Activated CD4-positive, alpha-beta memory T cell treated with anti-CD3 and anti-CD28 coated beads for 36 hours (primary cell): ENCODE measurements around the gene ALX4. TPM values are rescaled to one million over a fixed set of nuclear protein-coding genes. Genes with fewer than 3 reads are reported as not detected.

Experiments
- CTCF ChIA-PET: fragments of 350-600 bp; sonication (Branson Sonifier 250); formaldehyde crosslinking; loops from one replicate; lab custom pipeline; 2021; ENCODE audit warnings: antibody characterized with exemption, inconsistent platforms; lab: Charles Lee
- POLR2A ChIA-PET: fragments of 350-600 bp; sonication (Branson Sonifier 250); formaldehyde crosslinking; loops from one replicate; lab custom pipeline; 2021; ENCODE audit warnings: antibody characterized with exemption; lab: Charles Lee
- DNase-seq: peaks from one replicate; pipeline ENCODE4 v3.0.0-alpha.2; 2020
- H3K27ac Mint-ChIP-seq: one replicate; pipeline ENCODE4 v1.8.0; 2021; ENCODE audit warnings: mixed read lengths
- H3K27me3 Mint-ChIP-seq: one replicate; pipeline ENCODE4 v1.8.0; 2021; ENCODE audit warnings: mixed read lengths
- H3K36me3 Mint-ChIP-seq: one replicate; pipeline ENCODE4 v1.8.0; 2021; ENCODE audit warnings: mixed read lengths
- H3K4me1 Mint-ChIP-seq: one replicate; pipeline ENCODE4 v1.8.0; 2021; ENCODE audit warnings: low read depth, mixed read lengths
- H3K4me3 Mint-ChIP-seq: one replicate; pipeline ENCODE4 v1.8.0; 2021; ENCODE audit warnings: mild to moderate bottlenecking, mixed read lengths
- H3K9me3 Mint-ChIP-seq: one replicate; pipeline ENCODE4 v1.8.0; 2021; ENCODE audit warnings: mixed read lengths
- intact Hi-C: fragments of 100-400 bp; cut with micrococcal nuclease; formaldehyde crosslinking; loops from one replicate; pipeline ENCODE4 v1.15.1; 2023
- total RNA-seq, 2 experiments: library from RNA; stranded (reverse); gene quantifications; one replicate each; pipeline ENCODE4 v1.2.3, GENCODE V29; 2021

ALX4 gene
- total RNA-seq, 2 experiments from 2014 or later, result not detected

GRCh38 chr11:44310463-44311272 lies 729 bp upstream of the ALX4 start:
- ChIA-PET CTCF (no interaction called here), POLR2A (no interaction called here)
- Mint-ChIP-seq H3K27me3 (peaks cover 80% of the 10 kb centered on the region), H3K36me3 (no peaks in the 10 kb centered on the region), H3K27ac (no peak overlapping the region), H3K4me3 (peak overlapping the region; percentile 17), H3K9me3 (no peaks in the 10 kb centered on the region), H3K4me1 (peaks cover 20% of the 10 kb centered on the region)
- no peak for DNase-seq
- intact Hi-C loops, result loop anchor here (10.0 kb wide), 1 partner anchor 736 kb away; no protein-coding TSS in a partner anchor

GRCh38 chr11:44310206-44310462 lies 195 bp upstream of the ALX4 start:
- intact Hi-C loops, result loop anchor here (10.0 kb wide), 1 partner anchor 735 kb away; no protein-coding TSS in a partner anchor
- Mint-ChIP-seq H3K4me1 (peaks cover 21% of the 10 kb centered on the region), H3K27ac (no peak overlapping the region), H3K4me3 (no peak overlapping the region), H3K27me3 (peaks cover 80% of the 10 kb centered on the region), H3K36me3 (no peaks in the 10 kb centered on the region), H3K9me3 (no peaks in the 10 kb centered on the region)
- no peak for DNase-seq
- ChIA-PET CTCF (no interaction called here), POLR2A (no interaction called here)

DNA sequence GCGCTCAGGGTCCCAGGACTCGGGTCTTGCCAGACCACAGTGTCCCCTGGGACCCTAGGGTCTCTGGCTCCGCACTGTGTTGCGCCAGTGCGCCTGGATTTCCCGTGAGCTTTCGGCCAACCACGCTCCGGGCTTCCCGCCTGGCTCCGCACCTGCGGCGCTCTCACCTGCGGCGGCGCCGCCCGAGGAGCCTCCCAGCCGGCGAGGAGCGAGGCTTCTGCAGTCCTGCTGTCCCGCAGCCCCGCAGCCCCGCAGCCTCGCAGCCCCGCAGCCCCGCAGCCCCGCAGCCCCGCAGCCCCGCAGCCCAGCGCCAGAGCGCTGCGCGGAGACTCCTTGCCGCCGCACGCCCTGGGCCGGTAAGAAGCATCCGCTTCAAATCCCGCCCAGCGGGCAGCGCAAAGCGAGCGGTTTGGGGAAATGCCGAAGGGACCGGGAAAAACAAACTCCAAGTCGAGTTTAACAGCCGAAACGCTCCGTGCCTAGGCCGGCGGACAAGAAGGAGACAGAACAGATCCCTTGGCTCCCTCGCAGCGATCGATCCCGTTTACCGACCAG lies 939 bp downstream of the ALX4 start:
- Mint-ChIP-seq H3K27ac (no peak overlapping the region), H3K4me1 (peaks cover 30% of the 10 kb centered on the region), H3K4me3 (peak overlapping the region; percentile 20), H3K27me3 (peaks cover 82% of the 10 kb centered on the region), H3K36me3 (no peaks in the 10 kb centered on the region), H3K9me3 (no peaks in the 10 kb centered on the region)
- intact Hi-C loops, result no loop called here
- ChIA-PET POLR2A (no interaction called here), CTCF (no interaction called here)
- DNase-seq, result no peak

GRCh38 chr11:44308256-44308922 lies 1.6 kb downstream of the ALX4 start:
- H3K9me3 Mint-ChIP-seq, result no peaks in the 10 kb centered on the region

DNA sequence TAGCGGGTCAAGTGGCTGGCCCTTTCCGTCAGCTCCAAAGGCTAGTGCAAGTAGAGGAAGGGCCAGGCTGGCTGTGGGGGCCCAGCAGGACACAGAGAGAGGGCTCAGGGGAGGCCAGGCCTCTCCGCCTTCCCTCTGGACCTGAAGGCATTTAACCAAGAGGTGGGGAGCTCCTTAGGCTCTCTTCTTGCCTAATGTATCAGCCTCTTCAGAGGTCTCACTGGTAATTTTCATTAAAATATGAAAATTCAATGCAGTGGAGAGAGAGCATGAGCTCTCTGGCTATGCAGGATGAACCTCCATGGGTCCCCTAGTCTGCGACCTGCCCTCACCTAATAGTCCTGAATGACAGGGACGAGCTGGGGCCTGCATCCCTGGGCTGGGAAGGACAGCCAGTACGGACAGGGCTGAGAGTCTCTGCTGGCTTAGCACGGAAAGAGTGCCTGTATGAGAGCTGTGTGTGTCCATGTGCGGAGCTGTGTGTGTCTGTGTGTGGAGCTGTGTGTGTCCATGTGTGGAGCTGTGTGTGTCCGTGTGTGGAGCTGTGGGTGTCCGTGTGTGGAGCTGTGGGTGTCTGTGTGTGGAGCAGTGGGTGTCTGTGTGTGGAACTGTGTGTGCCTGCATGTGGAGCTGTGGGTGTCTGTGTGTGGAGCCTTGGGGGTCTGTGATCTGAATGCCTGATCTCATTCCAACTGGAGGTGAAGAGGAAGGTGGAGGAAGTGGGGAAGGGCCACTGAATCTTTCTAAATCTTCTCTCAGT lies 2.4 kb downstream of the ALX4 start:
- CTCF ChIA-PET, result no interaction called here
- no peak overlapping the region for H3K4me3 Mint-ChIP-seq
- intact Hi-C loops, result no loop called here
- peaks cover 84% of the 10 kb centered on the region for H3K27me3 Mint-ChIP-seq
- H3K4me1 Mint-ChIP-seq, result peaks cover 34% of the 10 kb centered on the region
- POLR2A ChIA-PET, result no interaction called here
- H3K9me3 Mint-ChIP-seq, result no peaks in the 10 kb centered on the region
- DNase-seq, result no peak
- H3K27ac Mint-ChIP-seq, result no peak overlapping the region
- no peaks in the 10 kb centered on the region for H3K36me3 Mint-ChIP-seq

More at GRCh38 chr11:44308256-44308922, 1.6 kb downstream of the ALX4 start:
- Mint-ChIP-seq H3K4me1 (peaks cover 34% of the 10 kb centered on the region), H3K4me3 (no peak overlapping the region), H3K27me3 (peaks cover 82% of the 10 kb centered on the region), H3K36me3 (no peaks in the 10 kb centered on the region), H3K27ac (no peak overlapping the region)
- intact Hi-C loops, result no loop called here
- ChIA-PET CTCF (no interaction called here), POLR2A (no interaction called here)
- DNase-seq, result no peak

GRCh38 chr11:44306918-44307244 lies 3.1 kb downstream of the ALX4 start:
- no peak overlapping the region for H3K27ac Mint-ChIP-seq
- CTCF ChIA-PET, result no interaction called here
- intact Hi-C loops, result no loop called here
- no peaks in the 10 kb centered on the region for H3K9me3 Mint-ChIP-seq
- H3K4me3 Mint-ChIP-seq, result peak overlapping the region; percentile 25
- peaks cover 84% of the 10 kb centered on the region for H3K27me3 Mint-ChIP-seq
- POLR2A ChIA-PET, result no interaction called here
- peaks cover 34% of the 10 kb centered on the region for H3K4me1 Mint-ChIP-seq
- no peaks in the 10 kb centered on the region for H3K36me3 Mint-ChIP-seq
- DNase-seq, result no peak

DNA sequence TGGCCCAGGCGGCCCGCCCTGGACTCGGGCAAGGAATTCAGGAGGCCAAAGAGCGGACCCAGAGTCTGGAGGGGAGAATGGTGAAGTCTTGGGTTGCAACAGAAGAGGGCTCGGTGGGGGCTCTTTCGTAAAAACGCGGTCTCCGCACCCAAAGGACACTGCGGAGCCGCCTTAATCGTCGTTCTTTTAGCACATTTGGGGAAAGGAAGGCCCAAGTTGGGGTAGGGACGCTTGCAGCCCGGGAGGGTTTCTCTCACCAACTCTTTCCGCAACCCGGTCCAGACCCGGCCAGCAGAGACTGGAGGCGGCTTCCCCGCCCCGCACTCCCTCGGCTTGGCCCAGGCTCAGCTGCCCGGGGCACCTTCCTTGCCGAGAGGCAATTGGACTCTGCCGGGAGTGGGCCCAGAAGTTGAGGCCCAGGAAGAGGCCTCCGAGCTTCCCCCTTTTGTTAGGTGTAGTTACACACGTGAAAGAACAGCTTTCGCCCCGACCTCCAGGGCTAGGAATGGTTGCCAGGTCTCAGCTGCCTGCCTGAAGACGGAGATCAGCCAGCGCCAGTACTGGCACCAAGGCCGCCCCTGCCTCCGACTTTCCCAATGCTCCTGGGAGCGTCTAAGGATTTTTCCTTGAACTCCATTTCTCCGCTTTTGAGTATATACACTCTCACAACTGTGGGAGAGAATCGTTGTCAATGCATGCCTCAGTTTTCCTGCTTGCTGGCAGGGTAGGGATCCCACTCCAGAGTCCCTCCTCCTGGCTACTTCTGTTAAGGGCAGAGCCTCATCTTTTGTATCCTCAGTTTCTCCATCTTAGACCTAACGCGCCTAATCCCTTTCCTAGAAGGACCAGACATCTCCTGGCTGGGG lies 3.7 kb downstream of the ALX4 start:
- ChIA-PET CTCF (no interaction called here), POLR2A (no interaction called here)

GRCh38 chr11:44305470-44306051 lies 4.4 kb downstream of the ALX4 start:
- ChIA-PET CTCF (interaction anchor here (1.1 kb wide), 1 partner anchor 234 kb away, joined by 3 read pairs; no protein-coding TSS in a partner anchor), POLR2A (no interaction called here)
- DNase-seq, result peak; percentile 56
- Mint-ChIP-seq H3K27ac (no peak overlapping the region), H3K9me3 (no peaks in the 10 kb centered on the region), H3K4me1 (peaks cover 31% of the 10 kb centered on the region), H3K4me3 (peak overlapping the region; percentile 75), H3K36me3 (no peaks in the 10 kb centered on the region), H3K27me3 (peaks cover 75% of the 10 kb centered on the region)
- intact Hi-C loops, result loop anchor here (2.0 kb wide), 1 partner anchor 13 kb away; no protein-coding TSS in a partner anchor

More for the DNA sequence above, 3.7 kb downstream of the ALX4 start:
- intact Hi-C loops, result no loop called here
- DNase-seq, result no peak
- peaks cover 82% of the 10 kb centered on the region for H3K27me3 Mint-ChIP-seq
- no peak overlapping the region for H3K27ac Mint-ChIP-seq
- H3K4me1 Mint-ChIP-seq, result peaks cover 34% of the 10 kb centered on the region
- H3K9me3 Mint-ChIP-seq, result no peaks in the 10 kb centered on the region
- H3K36me3 Mint-ChIP-seq, result no peaks in the 10 kb centered on the region
- peak overlapping the region; percentile 75 for H3K4me3 Mint-ChIP-seq

- ChIA-PET CTCF (interaction anchor here (1.1 kb wide), 1 partner anchor 235 kb away, joined by 3 read pairs; no protein-coding TSS in a partner anchor), POLR2A (no interaction called here)
- Mint-ChIP-seq H3K4me1 (peaks cover 31% of the 10 kb centered on the region), H3K4me3 (peak overlapping the region; percentile 75), H3K9me3 (no peaks in the 10 kb centered on the region), H3K36me3 (no peaks in the 10 kb centered on the region), H3K27me3 (peaks cover 78% of the 10 kb centered on the region), H3K27ac (no peak overlapping the region)
- no peak for DNase-seq
- intact Hi-C loops, result loop anchor here (2.0 kb wide), 1 partner anchor 14 kb away; no protein-coding TSS in a partner anchor
Observed at GRCh38 chr11:44305026-44305469, 4.9 kb downstream of the ALX4 start.

GRCh38 chr11:44304091-44305025 lies 5.6 kb downstream of the ALX4 start:
- H3K4me3 Mint-ChIP-seq, result peak overlapping the region; percentile 75
- peak; percentile 27 for DNase-seq
- intact Hi-C loops, result loop anchor here (2.0 kb wide), 1 partner anchor 14 kb away; no protein-coding TSS in a partner anchor
- ChIA-PET CTCF (interaction anchor here (1.1 kb wide), 1 partner anchor 235 kb away, joined by 3 read pairs; no protein-coding TSS in a partner anchor), POLR2A (no interaction called here)
- H3K4me1 Mint-ChIP-seq, result peaks cover 30% of the 10 kb centered on the region
- no peaks in the 10 kb centered on the region for H3K9me3 Mint-ChIP-seq
- no peak overlapping the region for H3K27ac Mint-ChIP-seq
- H3K36me3 Mint-ChIP-seq, result no peaks in the 10 kb centered on the region
- H3K27me3 Mint-ChIP-seq, result peaks cover 81% of the 10 kb centered on the region
